GM18868 (cell line): ENCODE data around the gene ARMC8.

Experiments used
- ATAC-seq: cut with Tn5 transposase; IDR thresholded peaks from one replicate; pipeline ENCODE4 v1.9.1; 2021; ENCODE audit warnings: mild to moderate bottlenecking, moderate library complexity; ENCODE audit not compliant: unreplicated experiment

Gene ARMC8

DNA sequence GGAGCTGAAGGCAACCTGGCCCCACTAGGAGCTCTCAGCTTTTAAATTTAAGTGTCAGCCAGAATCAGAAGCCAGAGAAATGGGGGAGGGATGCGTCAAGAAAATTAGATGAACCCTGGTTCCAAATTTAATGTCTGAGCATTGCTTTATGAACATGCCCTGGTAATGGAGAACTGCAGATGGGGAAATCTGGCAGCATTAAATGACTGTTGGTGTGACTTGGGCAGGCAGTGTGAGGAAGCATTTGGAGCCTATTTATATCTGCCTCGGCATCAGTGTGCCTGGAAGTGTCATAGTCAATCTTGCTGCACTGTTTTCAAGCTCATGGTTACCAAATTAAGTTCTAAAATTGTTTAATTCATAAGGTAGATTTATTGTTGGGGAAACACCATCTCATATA is 113.5 kb downstream of the ARMC8 start:
- no peak for ATAC-seq

DNA sequence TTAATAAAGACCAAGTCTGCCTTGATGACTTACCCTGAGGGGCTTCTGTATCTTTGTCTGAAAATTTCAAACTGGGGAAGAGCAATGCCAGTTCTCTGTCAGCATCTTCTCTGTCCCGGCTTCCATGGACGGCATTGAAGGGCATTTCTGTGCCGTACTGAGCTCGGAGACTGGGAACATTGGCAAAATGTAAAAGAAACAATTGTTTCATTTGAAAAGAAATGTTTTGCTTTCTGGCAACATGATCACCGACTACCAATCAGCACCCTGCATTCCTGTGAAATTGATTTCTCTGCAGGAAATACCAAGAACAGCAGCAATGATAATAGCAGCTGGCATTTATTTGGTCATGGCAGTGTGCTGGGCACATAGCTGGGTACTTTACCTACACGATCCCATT is 116.4 kb downstream of the ARMC8 start:
- no peak for ATAC-seq

DNA sequence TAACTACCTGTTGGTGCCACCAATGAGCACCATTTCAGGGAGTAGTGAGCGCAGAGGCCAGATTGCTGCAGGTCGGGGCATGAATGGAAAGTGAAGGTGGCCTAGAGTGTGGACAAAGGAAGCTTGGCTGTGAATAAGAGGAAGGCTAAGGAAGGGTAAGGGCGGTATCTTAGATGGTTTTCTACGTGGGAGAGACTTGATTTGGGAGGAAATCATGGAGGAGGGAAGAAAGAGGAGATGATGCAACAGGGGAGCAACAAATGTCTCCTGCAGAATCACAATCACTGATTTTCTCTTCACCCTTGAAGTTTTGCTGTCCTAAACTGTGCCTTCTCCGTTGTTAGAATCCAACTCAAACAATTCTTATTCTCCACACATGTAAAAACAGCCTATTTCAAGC is 120.8 kb downstream of the ARMC8 start:
- no peak for ATAC-seq

DNA sequence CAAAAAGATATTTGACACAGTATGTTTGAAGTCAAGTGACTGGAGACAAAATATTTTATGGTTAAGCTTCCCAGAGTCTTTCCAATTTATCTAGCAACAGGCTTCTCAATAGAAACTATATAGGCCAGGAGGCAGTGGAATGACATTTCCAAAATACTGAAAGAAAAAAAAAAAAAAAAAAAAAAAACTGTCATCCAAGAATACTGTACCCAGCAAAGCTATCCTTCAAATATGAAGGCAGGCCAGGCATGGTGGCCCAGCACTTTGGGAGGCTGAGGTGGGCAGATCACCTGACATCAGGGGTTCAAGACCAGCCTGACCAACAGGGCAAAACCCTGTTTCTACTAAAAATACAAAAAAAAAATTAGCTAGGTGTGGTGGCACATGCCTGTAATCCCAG is 121.7 kb downstream of the ARMC8 start:
- no peak for ATAC-seq

DNA sequence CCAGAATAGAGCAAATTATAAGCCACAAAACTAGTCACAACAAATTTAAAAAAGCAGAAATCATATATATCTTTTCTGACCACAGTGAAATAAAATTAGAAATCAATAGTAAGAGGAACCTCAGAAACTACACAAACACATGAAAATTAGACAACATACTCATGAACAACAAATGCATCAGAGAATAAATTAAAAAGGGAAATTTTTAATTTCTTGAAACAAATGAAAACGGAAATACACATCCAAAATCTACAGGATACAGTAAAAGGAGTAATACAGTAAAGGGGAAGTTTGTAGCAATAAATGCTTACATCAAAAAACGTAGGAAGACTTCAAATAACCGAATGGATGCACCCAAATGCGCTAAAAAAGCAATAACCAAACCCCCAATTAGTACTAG is 123.4 kb downstream of the ARMC8 start:
- ATAC-seq, result no peak

DNA sequence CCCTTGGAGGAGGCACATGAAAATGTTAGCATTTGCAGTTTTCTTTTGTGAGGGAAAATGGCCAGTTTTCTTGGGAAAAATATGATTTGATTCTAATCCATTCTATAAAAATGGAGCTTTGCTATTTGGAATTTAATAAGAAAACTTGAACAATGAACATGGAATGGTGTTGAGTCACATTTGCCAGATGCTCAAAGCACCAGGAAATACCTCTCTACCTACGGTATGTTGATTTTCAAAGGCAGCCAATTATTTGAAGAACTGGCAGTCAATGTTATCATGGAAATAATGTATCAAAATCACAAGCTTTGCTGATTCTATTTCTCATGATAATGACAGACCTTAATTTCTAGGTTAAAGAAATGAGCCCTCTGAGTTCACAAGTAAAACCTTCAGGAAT is 127.7 kb downstream of the ARMC8 start:
- no peak for ATAC-seq

DNA sequence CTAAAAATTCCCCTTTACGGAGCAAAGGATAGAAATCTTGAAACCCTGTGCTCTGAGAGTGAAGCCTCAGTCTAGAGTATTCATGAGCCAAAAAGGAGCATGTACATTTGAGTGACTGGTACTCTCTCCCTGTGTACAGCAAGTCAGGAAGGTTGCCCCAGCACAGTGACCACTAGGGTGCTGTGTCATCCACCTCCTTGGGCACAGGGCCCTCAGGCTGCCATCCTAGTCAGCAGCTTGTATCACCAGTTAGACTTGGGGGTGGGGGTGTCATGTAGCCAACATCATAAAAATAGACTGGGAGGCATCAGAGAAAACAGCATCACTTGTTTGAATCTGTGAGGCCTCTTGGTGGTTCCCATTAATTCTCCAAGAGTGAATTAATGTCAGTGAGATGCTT is 130.6 kb downstream of the ARMC8 start:
- ATAC-seq, result no peak

DNA sequence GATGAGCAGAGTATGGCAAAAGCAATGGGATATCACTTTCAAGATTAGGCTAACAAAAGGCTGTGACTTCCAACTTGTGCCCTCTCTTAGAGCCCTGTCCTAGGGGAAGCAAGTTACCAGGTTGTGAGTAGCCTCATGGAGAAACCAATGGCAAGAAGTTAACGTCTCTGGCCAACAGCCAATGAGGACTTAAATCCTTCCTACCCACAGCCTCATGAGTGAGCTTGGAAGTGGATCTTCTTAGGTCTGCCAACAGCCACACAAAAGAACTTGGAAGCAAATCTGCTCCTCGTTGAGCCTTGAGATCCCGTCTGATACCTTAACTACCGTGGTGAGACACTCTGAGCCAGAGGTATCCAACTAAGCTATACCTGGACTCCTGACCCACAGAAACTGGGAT is 136.9 kb downstream of the ARMC8 start:
- no peak for ATAC-seq

DNA sequence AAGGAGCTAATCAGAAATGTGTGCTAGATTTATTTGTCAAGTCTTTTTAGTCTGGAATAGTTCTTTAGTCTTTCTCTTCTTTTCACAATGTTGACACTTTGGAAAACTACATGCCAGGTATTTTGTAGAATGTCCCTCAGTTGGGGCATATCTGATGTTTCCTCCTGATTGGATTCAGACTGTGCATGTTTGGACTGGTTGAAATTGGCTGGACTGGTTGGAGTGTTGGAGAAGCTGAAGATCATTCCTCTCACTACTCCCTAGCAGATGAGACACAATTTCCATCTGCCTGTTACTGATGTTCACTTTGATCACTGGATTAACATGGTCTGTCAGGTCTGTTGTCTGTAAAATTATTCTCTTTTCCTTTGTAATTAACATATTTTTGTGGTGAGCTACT is 138.9 kb downstream of the ARMC8 start:
- no peak for ATAC-seq

DNA sequence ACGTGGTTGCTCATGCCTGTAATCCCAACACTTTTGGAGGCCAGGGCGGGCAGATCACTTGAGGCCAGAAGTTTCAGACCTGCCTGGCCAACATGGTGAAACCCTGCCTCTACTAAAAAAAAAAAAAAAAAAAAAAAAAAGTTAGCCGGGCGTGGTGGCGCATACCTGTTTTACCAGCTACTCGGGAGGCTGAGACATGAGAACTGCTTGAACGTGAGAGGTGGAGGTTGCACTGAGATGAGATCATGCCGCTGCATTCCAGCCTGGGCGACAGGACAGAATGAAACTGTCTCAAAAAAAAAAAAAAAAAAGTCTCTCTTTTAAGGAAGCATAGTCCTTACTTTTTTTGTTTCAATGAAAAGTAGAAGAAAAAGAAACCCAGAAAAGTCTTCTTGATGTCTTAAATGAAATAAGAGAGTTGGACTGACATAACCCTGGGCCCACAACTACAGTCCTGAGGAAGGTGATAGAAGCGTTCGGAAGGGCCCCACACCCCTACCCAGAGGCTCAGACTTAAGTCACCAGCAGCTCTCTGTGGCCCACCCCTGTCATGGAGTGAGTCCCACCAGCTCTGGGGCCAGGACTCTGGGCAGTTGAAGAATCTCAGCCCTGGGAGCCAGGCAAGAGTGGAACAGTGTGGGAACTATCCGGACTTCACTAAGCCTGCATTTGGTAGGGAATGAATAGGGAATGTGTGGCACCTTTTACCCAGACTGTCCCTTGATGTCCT is 139.9 kb downstream of the ARMC8 start:
- ATAC-seq, result no peak

DNA sequence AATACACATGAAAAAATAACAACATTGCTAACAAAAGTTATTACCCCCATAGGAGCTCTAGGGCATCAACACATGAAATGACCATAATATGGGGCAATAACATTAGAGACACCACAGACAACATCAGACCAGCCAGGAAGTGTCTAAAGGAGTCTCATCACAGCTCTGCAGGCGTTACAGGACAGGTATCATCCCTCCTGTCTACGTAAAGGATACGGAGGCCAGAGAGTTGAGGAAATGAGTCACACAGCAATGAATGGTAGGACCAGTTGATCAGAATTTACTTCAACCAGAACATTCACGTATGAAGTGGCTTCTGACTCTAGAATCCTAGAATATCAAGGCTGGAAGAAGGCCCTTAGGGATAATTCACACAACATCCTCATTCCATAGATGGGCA is 140.7 kb downstream of the ARMC8 start:
- no peak for ATAC-seq

DNA sequence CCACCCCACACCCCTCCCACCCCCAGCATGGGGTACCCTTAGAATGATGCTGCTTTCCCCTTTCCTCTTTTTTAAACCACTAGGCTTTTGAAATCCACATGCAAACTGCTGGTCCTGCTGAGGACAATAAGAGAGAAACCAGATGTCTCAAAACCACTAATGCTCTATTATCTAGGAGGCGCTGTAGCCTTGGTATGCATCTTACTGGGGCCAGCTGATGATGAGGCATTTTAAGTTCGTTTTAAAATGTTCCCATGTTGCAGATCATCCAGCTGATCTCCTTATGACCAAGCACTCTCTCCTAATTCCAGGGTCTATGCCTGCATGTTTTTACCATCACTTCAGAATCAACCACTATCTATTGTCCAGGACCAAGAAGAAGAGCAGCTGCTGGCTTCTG is 141.2 kb downstream of the ARMC8 start:
- ATAC-seq, result no peak

DNA sequence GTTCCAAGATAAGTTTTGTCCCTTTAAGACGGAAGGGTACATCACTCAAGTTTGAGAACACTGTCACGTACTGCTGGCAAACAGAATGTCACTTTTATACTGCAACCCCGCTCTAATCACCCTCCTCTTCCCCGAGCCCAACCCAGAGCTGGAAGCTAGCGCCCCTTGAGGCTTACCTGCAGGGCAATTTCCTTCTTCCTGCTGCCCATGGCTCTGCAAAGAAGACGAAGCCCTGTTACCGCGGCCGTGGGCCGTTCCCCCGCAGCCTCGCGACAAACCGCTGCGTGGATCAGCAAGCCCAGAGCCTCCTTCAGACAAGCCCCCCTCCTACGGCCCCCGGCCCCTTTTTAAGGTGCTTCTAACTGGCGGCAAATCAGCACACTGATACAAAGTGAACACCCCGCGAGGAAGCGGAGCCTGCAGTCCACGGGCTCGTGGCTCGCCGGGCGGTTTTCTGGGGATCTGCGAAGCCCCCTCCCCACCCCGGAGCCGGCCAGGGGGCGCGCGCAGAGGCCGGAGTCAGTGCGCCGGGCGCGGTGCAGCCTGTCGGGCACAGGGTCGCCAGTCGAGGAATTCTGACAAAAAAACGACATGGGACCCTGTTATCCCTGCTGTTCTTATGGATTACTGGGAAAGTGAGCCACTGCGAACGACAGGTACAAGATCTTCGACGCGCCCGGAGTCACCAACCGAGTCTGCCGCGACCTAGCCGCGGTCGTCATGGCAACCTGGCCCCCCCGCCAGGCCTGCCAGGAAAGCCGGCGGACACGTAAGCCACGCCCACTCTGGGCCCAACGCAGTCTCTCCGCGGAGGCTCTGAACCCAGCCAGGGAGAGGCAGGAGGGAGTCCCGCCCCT is 142.3 kb downstream of the ARMC8 start, which contains the start of gene NME9:
Gene NME9, minus strand, starts transcription at position 725 of the 857 bp plus-strand sequence. Its CDS starts 516 bp downstream, at position 209.
- ATAC-seq, result peak; percentile 75

DNA sequence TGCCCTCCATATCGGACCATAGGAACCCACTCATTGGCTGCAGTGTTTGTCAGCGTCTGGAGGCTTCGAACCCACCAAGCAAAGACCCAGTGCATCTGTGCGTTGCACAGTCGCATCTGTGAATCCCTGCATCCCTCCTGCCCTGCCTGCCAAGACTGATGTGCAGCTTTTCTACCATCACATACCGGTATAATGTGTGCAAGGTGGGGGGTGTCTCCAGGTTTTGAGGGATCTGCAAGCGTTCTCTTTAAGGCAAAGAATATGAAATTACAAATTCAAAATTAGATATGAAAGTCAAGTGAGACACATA is 142.8 kb downstream of the ARMC8 start:
- ATAC-seq, result no peak

DNA sequence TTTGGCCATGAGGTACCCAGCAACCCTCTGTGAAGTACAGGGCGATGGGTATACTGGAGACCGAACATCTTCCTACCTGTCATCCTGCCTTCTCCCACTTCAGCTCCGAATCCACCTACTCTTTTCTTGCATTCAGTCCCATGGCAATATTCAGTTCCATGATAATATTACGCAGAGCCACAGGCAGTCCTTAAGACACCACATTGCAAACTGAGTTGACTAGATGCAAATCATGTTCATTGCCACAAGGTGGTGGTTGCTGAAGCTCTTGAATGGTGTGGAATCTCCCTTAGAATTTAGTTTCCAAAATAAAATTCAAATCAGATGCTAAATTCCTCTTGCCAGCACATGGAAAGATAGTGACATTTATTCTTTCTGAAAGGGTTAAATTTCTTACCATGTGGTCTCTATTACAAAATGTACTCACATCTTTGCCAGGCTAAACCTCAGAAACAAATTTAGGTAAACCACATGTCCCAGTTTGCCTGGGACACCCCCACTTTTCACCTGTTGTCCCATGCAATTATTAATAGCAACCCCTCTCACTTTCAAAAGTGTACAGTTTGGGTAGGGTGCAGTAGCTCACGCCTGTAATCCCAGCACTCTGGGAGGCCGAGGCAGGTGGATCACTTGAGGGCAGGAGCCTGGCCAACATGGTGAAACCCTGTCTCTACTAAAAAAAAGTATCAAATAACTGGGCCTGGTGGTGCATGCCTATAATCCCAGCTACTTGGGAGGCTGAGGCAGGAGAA is 144.2 kb downstream of the ARMC8 start:
- no peak for ATAC-seq

DNA sequence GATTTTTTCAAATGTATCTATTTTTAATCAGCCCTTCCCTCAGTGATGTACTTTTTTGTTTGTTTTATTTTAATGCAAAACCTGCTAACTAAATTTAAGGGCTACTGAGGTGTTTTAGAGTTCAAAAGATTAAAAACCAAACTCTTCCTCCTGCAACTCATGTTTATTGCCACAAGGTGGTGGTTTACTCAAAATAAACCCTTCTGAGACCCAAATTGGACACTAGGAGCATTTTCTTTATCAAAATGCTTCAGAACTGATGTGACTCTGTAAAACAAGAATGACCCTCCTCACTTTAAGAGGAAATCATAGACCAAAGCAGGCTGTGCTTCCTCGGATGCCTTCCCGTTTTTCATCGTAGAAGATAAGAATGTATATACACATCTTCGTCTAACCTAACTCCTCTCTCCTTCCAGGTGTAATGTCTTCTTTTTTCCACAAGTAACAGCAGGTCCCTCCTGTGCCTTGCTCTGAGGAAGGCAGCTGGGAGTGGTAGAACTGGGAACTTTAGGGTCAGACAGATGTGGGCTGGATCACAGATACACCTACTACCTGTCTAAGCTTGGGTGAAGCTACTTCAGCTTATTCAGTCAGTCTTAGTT is 145.5 kb downstream of the ARMC8 start:
- no peak for ATAC-seq

DNA sequence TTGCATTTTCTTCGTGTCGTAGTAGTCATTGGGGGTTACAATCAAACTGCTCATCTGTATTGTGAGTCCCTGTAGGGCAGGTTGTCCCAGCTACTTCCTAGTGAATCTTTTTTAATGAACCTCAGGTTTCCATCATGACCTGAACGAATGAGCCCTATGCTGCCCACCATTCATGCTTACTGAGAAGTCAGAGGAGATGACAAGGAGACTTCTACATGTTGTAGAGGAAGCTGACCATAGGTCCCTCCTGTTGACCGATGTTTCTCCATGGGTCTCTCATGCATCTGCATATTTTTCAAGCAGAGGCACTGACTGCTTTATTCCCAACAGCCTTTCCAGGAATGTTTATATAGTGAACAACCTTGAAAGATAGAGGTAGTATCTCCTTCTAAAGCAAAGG is 147.5 kb downstream of the ARMC8 start:
- no peak for ATAC-seq

DNA sequence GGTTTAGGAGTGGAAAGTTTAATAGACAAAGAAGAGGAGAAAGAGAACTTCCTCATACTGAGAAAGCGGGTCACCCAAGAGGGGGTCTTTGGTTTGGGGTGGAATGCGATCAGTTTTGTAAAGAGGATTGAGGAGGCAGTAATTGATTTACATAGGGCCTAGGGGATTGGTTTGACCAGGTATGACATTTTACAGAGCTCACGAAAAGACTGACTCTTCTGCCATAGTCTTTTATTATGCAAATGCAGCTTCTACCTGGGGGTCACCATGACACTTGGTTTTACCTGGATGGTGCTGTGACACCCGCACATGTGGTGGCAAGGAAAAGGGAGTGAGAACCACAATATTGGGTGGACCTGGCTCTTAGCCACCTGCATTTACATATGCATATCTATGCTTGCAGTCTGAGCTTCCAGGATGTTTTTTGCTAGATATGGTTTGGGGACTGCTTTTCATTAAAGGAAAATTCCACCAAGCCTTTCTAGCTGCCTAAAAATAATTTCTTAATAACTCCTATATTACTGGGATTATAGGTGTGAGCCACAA is 149.4 kb downstream of the ARMC8 start:
- no peak for ATAC-seq

DNA sequence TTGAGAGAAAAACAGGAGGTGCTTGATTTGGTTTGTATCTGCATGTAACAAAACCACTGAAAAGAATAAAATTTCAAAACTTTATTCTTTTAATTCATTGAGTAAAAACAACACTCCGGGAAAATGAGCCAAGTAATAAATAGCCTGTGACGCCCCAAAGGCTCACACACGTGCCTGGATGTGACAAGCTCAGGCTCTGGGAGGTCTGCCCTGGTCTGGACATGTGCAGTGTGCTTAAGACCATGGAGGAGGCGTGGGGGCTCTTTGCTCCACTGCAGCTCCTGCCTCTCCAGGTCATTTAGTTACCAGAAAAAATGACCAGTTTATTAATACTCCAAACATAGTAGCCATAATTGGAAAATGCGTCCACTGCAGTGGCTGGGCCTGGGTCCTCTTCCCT is 151.1 kb downstream of the ARMC8 start:
- no peak for ATAC-seq

DNA sequence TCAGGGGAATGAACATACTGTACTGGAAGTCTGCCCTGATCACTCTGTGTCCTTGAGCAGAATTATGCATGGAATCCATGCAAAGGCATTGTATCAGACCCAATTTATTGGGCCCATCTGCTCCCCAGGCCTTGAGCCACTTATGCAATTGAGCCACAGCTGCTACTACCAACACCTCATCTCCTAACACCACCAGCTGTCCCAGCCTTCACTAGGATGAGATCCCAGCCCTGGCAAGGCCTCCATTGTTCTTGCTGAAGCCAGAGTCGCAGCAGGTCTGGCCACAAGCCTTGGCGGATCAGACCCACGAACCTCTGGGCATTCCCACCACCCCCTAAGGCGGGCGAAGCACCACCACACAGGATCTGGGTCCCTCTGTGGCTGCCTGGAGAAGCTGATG is 151.7 kb downstream of the ARMC8 start:
- no peak for ATAC-seq

DNA sequence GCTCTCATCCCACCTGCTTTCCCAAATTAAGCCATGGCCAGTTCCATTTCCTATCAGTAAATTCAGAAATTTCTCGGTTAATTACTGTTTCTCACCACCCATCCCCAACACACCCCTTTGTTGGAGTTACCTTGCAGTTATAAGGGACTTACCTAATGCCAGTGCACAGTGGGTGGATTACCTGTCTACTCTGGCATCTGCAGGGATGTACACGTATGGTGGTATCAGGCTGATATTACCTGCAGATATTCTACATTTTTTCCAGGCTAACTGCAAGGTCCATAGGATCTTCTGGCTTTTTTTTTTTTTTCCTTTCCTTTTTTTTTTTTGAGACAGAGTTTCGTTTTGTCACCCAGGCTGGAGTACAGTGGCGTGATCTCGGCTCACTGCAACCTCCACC is 153.4 kb downstream of the ARMC8 start:
- ATAC-seq, result no peak
